Lower lobe of right lung (tissue), 2 donors: ENCODE data around the gene ITPRID2. TPM values are rescaled to one million over a fixed set of nuclear protein-coding genes. Genes with fewer than 3 reads are reported as not detected.

ENCODE experiments used
- ATAC-seq, 2 donors: fragments of 200-7000 bp; cut with Tn5 transposase; one replicate each; pipeline ENCODE4 v1.9.1; 2020 to 2022; ENCODE audit warnings: mild to moderate bottlenecking in 2 of 2, moderate library complexity in 2 of 2
- DNase-seq: peaks from one replicate; pipeline ENCODE4 v3.0.0-alpha.2; 2020
- H3K27ac ChIP-seq: fragments of 200-600 bp; one replicate; pipeline ENCODE4 v1.8.0; 2022
- H3K27me3 ChIP-seq: fragments of 200-600 bp; one replicate; pipeline ENCODE4 v1.8.0; 2022; ENCODE audit warnings: low read depth
- H3K36me3 ChIP-seq: fragments of 200-600 bp; one replicate; pipeline ENCODE4 v1.8.0; 2022; ENCODE audit warnings: mild to moderate bottlenecking
- H3K4me1 ChIP-seq: fragments of 200-600 bp; one replicate; pipeline ENCODE4 v1.8.0; 2022
- H3K4me3 ChIP-seq: fragments of 200-600 bp; one replicate; pipeline ENCODE4 v1.8.0; 2022; ENCODE audit warnings: mild to moderate bottlenecking
- H3K9me3 ChIP-seq: fragments of 200-600 bp; one replicate; pipeline ENCODE4 v1.8.0; 2022
- intact Hi-C: fragments of 100-400 bp; cut with DNase I; formaldehyde crosslinking; loops from one replicate; pipeline ENCODE4 v1.11.0; 2022
- total RNA-seq: library from RNA; stranded (reverse); fragmentation: NEBNext Ultra II Directional; extraction: Animal tissue kit (Norgen Biotek cat#: 25700); gene quantifications from one replicate; pipeline ENCODE4 v1.2.1, GENCODE V29; 2021
- TF ChIP-seq, protein P1 (sequence below): fragments of 200-600 bp; IDR thresholded peaks from one replicate; pipeline ENCODE4 v1.8.0; 2022; ENCODE audit warnings: antibody characterized with exemption, mild to moderate bottlenecking
- donor health status: DM: no; HTN: yes; CAD: no; lungs with severe emphysema.

Gene ITPRID2
- total RNA-seq, 1 donor from 2014 or later: 190 TPM

DNA sequence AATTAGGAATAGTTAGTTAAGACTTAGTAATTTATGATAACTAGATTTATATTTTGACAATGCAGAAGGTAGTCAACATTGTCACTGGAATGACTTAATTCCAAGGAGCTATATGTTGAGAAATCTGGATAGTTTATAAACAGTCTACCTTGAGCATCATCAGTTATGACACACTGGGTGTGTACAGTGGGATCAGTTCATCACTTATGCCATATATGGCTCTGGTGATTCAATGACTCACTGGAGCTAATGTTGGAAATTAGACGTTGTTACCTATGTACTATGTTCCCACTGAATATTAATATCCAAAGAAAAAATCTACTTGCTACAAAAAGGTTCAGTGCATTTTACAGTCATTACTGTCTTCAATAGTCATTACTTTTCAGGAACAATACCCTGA, 34.0 kb upstream of the ITPRID2 start:
- Histone ChIP-seq H3K9me3 (no peaks in the 10 kb centered on the region), H3K4me3 (no peak overlapping the region), H3K4me1 (peaks cover 6% of the 10 kb centered on the region), H3K36me3 (no peaks in the 10 kb centered on the region), H3K27me3 (no peaks in the 10 kb centered on the region), H3K27ac (no peak overlapping the region)
- TF ChIP-seq, protein P1, sequence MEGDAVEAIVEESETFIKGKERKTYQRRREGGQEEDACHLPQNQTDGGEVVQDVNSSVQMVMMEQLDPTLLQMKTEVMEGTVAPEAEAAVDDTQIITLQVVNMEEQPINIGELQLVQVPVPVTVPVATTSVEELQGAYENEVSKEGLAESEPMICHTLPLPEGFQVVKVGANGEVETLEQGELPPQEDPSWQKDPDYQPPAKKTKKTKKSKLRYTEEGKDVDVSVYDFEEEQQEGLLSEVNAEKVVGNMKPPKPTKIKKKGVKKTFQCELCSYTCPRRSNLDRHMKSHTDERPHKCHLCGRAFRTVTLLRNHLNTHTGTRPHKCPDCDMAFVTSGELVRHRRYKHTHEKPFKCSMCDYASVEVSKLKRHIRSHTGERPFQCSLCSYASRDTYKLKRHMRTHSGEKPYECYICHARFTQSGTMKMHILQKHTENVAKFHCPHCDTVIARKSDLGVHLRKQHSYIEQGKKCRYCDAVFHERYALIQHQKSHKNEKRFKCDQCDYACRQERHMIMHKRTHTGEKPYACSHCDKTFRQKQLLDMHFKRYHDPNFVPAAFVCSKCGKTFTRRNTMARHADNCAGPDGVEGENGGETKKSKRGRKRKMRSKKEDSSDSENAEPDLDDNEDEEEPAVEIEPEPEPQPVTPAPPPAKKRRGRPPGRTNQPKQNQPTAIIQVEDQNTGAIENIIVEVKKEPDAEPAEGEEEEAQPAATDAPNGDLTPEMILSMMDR: no peak
- ATAC-seq: no peak
- intact Hi-C loops: no loop called here
- no peak for DNase-seq

DNA sequence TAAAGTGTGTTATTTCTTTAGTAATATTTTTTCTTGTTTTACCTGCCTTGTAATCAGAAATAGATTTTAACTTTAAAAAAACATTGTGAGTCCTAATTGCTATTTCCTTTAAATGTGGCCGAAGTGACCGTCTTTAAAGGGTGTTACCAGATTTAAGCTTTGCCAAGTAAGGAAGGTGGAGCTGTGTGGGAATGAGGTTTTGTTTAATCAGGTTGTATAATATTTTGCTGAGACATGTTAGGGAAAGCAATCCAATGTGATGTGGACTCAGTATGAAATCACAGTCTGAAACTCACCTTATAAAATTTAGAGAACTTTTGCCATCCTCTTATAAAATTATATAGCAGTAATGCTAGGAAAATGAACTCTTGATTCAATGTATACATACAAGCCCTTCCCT, 32.9 kb upstream of the ITPRID2 start:
- ATAC-seq (peak in 1 of 2 donors; percentile 75), DNase-seq (no peak)
- TF ChIP-seq, protein P1: no peak
- peaks cover 6% of the 10 kb centered on the region for H3K4me1 ChIP-seq
- H3K36me3 ChIP-seq: no peaks in the 10 kb centered on the region
- H3K9me3 ChIP-seq: no peaks in the 10 kb centered on the region
- no peak overlapping the region for H3K27ac ChIP-seq
- no peaks in the 10 kb centered on the region for H3K27me3 ChIP-seq
- no peak overlapping the region for H3K4me3 ChIP-seq
- intact Hi-C loops: no loop called here

DNA sequence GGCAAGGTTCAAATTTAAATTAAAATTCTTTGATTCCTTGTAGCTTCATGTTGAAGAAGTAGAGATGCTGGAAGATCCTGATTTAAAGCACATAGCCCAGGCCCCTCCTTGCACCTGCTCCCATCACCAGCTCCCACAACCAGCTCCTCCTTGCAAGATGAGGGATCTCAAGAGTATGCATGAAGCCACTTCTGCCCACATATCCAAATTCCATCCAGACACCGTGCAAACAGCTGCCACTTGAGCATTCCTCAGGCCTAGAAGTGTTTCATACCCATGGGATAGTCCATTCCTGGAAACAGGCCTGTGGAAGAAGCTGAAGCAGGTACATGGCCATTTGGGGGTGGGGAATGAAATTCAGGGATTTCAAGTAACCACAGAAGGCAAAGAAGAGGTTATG, 32.4 kb upstream of the ITPRID2 start:
- TF ChIP-seq, protein P1: no peak
- DNase-seq: peak; percentile 49

DNA sequence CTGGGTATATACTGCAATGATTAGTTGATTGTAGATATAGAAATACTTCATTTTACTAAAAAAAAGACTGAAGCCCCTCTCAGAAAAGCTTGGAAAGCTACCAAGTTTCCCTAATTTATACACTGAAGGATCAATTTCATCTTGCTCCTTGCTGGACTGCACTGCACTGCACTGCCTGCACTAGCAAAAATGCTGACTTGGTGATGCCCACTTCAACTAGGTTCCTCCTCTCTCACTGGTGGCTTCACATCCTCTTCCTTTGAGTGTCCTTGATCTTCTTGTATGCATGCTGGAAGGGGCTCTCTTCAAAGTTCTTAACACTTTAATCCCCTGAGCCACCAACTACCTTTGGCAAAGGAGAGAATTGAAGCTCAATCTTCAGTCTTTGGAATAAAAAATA, 31.7 kb upstream of the ITPRID2 start:
- TF ChIP-seq, protein P1: no peak
- intact Hi-C loops: no loop called here
- H3K27ac ChIP-seq: no peak overlapping the region

More for the DNA sequence above, 32.4 kb upstream of the ITPRID2 start:
- H3K27ac ChIP-seq: no peak overlapping the region
- H3K9me3 ChIP-seq: no peaks in the 10 kb centered on the region
- no peaks in the 10 kb centered on the region for H3K27me3 ChIP-seq
- peaks cover 6% of the 10 kb centered on the region for H3K4me1 ChIP-seq
- peak; percentile 90 to 96 for ATAC-seq
- intact Hi-C loops: no loop called here
- H3K4me3 ChIP-seq: no peak overlapping the region
- no peaks in the 10 kb centered on the region for H3K36me3 ChIP-seq

DNA sequence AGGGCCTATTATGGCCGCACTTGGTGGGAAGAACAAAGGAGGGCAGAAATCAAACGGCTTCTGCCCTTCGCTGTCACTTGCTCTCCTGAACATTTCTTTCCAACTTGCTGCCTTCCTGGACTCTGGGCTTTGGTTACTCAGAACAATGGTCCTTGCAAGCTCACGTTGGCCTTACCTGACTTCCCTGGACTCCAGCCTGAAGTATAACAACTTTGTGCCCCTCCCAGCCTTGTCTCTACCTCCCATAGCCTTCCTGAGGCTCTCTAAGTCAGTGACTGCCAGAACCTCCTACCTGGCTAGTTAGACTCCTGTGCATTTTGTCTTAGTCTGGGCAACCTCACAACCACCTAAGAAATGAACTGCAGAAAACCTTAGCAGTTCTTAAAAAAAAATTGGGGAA, 30.2 kb upstream of the ITPRID2 start:
- no peak overlapping the region for H3K4me3 ChIP-seq
- no peaks in the 10 kb centered on the region for H3K27me3 ChIP-seq
- ATAC-seq (no peak), DNase-seq (no peak)
- H3K36me3 ChIP-seq: no peaks in the 10 kb centered on the region
- H3K4me1 ChIP-seq: peaks cover 6% of the 10 kb centered on the region
- TF ChIP-seq, protein P1: no peak
- intact Hi-C loops: no loop called here
- no peak overlapping the region for H3K27ac ChIP-seq
- no peaks in the 10 kb centered on the region for H3K9me3 ChIP-seq

More for the DNA sequence above, 31.7 kb upstream of the ITPRID2 start:
- no peaks in the 10 kb centered on the region for H3K27me3 ChIP-seq
- no peak overlapping the region for H3K4me3 ChIP-seq
- no peaks in the 10 kb centered on the region for H3K36me3 ChIP-seq
- DNase-seq (no peak), ATAC-seq (peak; percentile 22 to 42)
- H3K4me1 ChIP-seq: peaks cover 6% of the 10 kb centered on the region
- no peaks in the 10 kb centered on the region for H3K9me3 ChIP-seq
